Fibroblast of the aortic adventitia (primary cell): ENCODE data around the gene IL6R. TPM values are rescaled to one million over a fixed set of nuclear protein-coding genes. Genes with fewer than 3 reads are reported as not detected.

ENCODE experiments used
- DNase-seq: peaks from one replicate; pipeline ENCODE4 v3.0.0-alpha.2; 2010; ENCODE audit warnings: low read depth
- H3K4me3 ChIP-seq: 2 replicates; pipeline ENCODE4 v1.5.1; 2011; ENCODE audit warnings: low read depth, mild to moderate bottlenecking, control low read depth, low read length, moderate library complexity
- total RNA-seq: library from RNA; depleted of rRNA; stranded (reverse); fragments of >200 nt; gene quantifications from 2 replicates; pipeline ENCODE4 v1.2.3, GENCODE V29; 2012; ENCODE audit warnings: low replicate concordance
- TF ChIP-seq, protein P1 (sequence below): IDR thresholded peaks from 2 replicates; pipeline ENCODE4 v1.5.1; 2011; ENCODE audit warnings: mild to moderate bottlenecking, low read length, control low read depth, inconsistent platforms; ENCODE audit not compliant: insufficient read depth

IL6R gene
- total RNA-seq, 1 donor = 5.3 TPM

DNA sequence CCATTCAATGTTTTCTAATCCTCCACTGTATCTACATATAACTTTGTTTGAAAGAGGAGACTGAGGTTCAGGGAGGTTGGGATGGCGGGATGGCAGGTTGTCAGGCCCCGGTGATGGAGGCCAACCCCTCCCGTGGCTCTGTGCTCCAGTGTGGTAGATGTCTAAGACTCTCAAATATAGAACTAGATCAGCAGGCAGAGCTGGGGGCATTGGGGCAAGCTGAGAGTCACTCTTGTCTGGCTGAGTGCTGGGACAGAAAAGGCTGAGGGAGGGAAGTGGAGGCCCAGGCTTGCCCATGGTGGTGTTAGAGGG lies 1.7 kb downstream of the IL6R start:
- DNase-seq = no peak
- TF ChIP-seq, protein P1, sequence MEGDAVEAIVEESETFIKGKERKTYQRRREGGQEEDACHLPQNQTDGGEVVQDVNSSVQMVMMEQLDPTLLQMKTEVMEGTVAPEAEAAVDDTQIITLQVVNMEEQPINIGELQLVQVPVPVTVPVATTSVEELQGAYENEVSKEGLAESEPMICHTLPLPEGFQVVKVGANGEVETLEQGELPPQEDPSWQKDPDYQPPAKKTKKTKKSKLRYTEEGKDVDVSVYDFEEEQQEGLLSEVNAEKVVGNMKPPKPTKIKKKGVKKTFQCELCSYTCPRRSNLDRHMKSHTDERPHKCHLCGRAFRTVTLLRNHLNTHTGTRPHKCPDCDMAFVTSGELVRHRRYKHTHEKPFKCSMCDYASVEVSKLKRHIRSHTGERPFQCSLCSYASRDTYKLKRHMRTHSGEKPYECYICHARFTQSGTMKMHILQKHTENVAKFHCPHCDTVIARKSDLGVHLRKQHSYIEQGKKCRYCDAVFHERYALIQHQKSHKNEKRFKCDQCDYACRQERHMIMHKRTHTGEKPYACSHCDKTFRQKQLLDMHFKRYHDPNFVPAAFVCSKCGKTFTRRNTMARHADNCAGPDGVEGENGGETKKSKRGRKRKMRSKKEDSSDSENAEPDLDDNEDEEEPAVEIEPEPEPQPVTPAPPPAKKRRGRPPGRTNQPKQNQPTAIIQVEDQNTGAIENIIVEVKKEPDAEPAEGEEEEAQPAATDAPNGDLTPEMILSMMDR = no peak
- H3K4me3 ChIP-seq = no peak overlapping the region

DNA sequence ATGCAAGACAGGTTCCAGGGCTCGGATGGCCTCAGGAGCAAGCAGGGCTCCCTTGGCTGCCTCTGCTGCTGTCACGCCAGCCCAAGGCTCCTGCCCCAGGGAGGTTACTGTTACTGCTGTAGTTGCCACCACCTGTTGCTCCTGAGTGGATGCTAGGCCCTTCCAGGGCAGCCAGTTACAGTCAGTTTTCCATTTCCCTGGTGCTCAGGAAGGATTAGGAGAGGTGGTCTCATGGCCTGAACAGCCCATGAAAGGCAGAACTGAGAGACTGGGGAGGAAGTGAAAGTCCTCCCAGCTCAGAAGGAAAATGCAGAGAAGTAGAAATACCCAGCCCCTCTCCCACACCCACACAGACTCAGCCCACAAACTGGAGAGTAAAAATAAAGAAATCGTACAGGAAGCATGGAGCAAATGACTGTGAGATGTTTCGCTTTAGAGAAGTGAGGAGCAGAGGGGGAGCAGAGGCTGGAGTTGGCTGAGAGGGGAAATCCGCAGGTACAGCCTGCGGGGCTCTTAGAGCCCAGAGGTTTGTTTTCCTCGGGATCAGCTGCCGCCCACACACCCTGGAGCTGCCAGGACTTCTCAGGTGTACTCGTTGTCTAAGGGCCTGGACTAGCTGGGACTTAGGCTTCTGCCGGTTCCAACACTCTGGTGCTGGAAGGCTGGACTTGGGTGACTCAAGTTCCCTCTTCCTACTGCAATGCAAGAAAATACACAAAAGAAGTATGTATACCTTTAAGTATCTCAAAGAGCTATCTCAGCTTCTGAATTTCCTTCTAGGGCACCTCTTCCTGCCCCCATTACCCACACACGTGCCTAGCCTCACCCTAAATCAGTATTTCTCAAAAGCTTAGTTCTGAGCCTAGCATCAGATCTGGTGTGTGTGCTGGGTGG lies 2.3 kb downstream of the IL6R start:
- no peak overlapping the region for H3K4me3 ChIP-seq
- no peak for DNase-seq
- TF ChIP-seq, protein P1 = no peak

DNA sequence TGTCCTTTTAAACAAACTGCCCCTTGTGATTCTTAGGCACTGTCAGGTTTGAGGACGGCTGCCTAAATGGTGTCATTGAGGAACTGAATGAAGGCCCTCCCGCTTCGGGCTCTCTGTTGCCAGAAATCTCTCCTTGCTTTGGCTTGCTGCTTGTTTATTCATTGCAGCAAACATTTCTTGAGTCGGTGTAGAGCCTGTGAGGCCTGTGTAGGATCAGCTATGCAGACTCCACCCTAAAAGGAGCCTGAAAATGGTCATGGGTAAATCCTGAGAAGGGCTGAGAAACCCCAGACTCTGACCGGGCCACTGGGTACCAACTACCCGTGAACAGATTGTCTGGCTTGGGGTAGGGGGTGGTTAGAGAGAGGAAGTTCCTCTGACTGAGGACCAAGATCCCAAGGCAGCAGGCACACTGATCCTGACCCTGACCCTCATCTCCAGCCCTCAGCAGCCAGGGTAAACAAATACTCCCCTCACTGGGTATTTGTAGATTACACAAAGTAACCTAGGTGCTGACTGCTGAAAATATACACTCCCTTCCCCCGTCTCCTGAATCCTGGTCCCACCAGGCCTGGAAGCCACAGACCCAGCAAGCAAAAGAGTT lies 3.1 kb downstream of the IL6R start:
- DNase-seq = peak; percentile 21
- TF ChIP-seq, protein P1 = no peak
- H3K4me3 ChIP-seq = no peak overlapping the region

DNA sequence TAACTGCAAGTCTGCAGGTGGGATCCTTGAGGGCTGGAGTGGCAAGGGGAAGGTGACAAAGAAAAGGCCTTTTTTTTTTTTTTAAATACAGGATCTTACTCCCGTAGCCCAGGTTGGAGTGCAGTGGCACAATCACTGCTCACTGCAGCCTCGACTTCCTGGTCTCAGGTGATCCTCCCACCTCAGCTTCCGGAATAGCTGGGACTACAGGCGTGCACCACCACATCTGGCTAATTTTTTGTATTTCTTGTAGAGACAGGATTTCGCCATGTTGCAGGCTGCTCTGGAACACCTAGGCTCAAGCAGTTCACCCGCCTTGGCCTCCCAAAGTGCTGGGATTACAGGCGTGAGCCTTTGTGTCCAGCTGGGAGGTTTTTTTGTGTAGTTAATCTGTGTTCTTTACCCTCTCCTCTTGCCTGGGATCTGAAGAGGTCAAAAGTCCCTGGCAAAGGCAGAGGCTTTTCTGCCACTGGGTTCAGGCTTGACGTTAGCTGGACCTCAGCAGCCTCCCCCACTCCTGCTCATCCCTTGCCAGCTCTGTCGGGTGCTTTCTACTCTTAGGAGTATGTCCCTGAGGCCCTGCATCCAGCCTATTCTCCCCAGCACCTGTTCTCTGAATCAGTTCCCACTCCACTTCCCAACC lies 5.2 kb downstream of the IL6R start:
- TF ChIP-seq, protein P1 = no peak
- DNase-seq = no peak
- no peak overlapping the region for H3K4me3 ChIP-seq

DNA sequence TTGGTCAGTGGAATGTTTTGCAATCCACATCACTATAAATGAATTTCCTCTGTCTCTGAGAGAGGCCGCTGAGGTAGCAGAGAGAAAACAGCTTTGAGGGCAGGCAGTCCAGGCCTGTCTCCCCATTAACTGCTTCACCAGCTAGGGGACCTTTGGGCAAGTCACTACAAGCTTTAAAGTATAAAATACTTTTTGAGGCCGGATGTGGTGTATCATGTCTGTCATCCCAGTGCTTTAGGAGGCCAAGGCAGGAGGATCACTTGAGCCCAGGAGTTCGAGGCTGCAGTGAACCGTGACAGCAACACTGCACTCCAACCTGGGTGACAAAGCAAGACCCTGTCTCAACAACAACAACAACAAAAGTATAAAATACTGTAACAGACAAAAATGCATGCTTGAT lies 6.4 kb downstream of the IL6R start:
- TF ChIP-seq, protein P1 = no peak
- DNase-seq = no peak
- no peak overlapping the region for H3K4me3 ChIP-seq

DNA sequence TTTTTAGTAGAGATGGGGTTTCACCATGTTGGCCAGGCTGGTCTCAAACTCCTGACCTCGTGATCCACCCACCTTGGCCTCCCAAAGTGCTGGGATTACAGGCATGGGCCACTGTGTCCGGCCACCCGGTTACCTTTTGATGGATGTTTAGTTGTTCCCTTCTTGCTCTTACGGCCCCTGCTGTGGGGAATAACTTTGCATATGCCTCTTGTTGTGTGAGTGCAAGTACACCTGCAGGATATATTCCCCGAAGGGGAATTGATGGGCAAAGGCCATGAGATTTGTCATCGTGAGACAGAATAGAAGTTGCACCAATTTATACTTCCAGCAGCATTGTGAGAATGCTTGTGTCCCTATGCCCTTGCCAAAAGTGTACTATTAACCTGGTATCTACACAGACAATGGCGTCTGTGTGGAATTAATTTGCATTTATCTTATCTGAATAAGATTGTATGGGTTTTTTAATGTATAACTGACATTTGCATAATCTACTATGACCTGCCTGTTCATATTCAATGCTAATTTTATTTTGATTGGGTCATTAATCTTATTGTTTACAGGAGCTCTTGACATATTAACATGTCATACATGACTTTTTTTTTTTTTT lies 8.1 kb downstream of the IL6R start:
- TF ChIP-seq, protein P1 = no peak
- no peak for DNase-seq
- H3K4me3 ChIP-seq = no peak overlapping the region
